Pericardium fibroblast (primary cell): ENCODE results near the gene UBE2L5. TPM values are rescaled to one million over a fixed set of nuclear protein-coding genes. Genes with fewer than 3 reads are reported as not detected.

Experiments
- total RNA-seq: library from RNA; depleted of rRNA; stranded (reverse); fragments of >200 nt; gene quantifications from 2 replicates; pipeline ENCODE4 v1.2.3, GENCODE V29; 2015

Gene UBE2L5
- total RNA-seq = not detected in 2 replicates

DNA sequence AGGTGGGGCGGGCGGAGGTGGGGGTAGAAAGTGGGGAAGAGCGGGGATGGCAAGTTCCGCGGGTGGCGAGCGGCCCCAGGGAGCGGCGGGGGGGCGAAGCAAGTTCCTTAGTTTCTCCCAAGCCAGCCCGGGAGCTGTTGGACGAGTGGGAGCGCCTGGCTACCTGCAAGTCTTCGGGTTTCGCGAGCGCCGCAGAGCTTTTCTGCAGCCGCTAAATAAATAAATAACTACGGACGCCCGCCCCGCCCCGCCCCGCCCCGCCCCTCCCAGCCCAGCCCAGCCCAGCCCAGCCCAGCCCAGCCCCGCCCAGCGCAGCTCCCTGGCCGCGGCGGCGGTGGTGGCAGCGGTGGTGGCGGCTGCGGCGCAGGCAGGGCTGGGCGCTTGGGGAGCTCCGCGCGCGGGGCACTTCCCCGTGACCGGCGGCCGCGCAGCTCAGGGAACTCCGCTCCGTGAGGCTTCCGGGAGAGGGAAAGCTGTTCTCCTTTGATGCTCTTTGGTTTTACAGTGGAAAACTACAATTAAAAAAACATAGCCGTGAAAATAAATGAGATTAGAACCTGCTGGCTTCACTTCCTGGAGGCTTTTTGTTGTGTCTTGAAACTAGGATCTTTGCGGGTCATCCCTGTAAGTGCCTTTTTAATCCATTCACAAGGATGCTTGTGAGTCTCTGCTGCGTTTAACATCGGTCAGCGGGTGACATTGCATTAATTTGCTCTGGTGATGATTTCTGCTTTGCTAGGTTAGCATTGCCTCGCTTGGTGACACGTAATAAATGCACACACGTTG lies at the start of gene UBE2L5:
TSS of gene UBE2L5 (plus strand) at position 440 of the 786 bp plus-strand sequence. CDS start 5,498 bp downstream, outside the sequence.

GRCh38 chr13:30465593-30466357 lies 43.5 kb downstream of the UBE2L5 start, which contains the start of gene HMGB1:
HMGB1 (minus strand) TSS chr13:30465936; CDS start chr13:30463680, 2,256 bp downstream.

Other genes with a start within 250 kb of the UBE2L5 start
- 7.1 and 10.6 TPM in 2 replicates for gene KATNAL1, start 114.9 kb upstream of the UBE2L5 start, total RNA-seq
- 89.5 and 128 TPM in 2 replicates for gene HMGB1, start 43.4 kb downstream of the UBE2L5 start, total RNA-seq
- 9.3 and 15.5 TPM in 2 replicates for gene USPL1, start 195.4 kb downstream of the UBE2L5 start, total RNA-seq